Activated T-cell treated with anti-CD3 and anti-CD28 coated beads for 24 hours (primary cell): Measurements from ENCODE around the gene NXPE1.
"Not testable (repeated sequence)": the region's sequence is repeated elsewhere in the genome, so short reads cannot be mapped to it uniquely, and the experiment has no call there.

Experiments
- DNase-seq: peaks from one replicate; pipeline ENCODE4 v3.0.0-alpha.2; 2020; ENCODE audit warnings: low read depth

Gene NXPE1

GRCh38 chr11:114559425-114560310, at the start of gene NXPE1:
TSS of gene NXPE1 (minus strand) at chr11:114559881. CDS start at chr11:114551201, 8,680 bp downstream.
- DNase-seq: no peak

- no peak for DNase-seq
Observed at GRCh38 chr11:114609429-114609828, 49.7 kb upstream of the NXPE1 start.

- DNase-seq: not testable (repeated sequence)
Observed at GRCh38 chr11:114608605-114609004, 48.9 kb upstream of the NXPE1 start.

- DNase-seq: no peak
Observed at GRCh38 chr11:114607753-114608459, 48.2 kb upstream of the NXPE1 start.

GRCh38 chr11:114606802-114607075, 47.1 kb upstream of the NXPE1 start:
- DNase-seq: not testable (repeated sequence)

- no peak for DNase-seq
Observed at GRCh38 chr11:114606003-114606801, 46.5 kb upstream of the NXPE1 start.

GRCh38 chr11:114605370-114605769, 45.7 kb upstream of the NXPE1 start:
- DNase-seq: no peak

- no peak for DNase-seq
Observed at GRCh38 chr11:114604886-114605285, 45.2 kb upstream of the NXPE1 start.

GRCh38 chr11:114604179-114604813, 44.6 kb upstream of the NXPE1 start:
- DNase-seq: no peak

- DNase-seq: not testable (repeated sequence)
Observed at GRCh38 chr11:114603151-114603550, 43.5 kb upstream of the NXPE1 start.

GRCh38 chr11:114598461-114598860, 38.8 kb upstream of the NXPE1 start:
- no peak for DNase-seq

GRCh38 chr11:114596175-114596919, 36.7 kb upstream of the NXPE1 start:
- no peak for DNase-seq

GRCh38 chr11:114595571-114595970, 35.9 kb upstream of the NXPE1 start, which contains the start of gene NXPE4:
TSS of gene NXPE4 (minus strand) at chr11:114595786. CDS start at chr11:114594759, 1,027 bp downstream.
- DNase-seq: no peak

GRCh38 chr11:114594703-114595102, 35.0 kb upstream of the NXPE1 start:
- no peak for DNase-seq

- no peak for DNase-seq
Observed at GRCh38 chr11:114587398-114587953, 27.8 kb upstream of the NXPE1 start.

GRCh38 chr11:114586797-114587196, 27.1 kb upstream of the NXPE1 start:
- no peak for DNase-seq

- no peak for DNase-seq
Observed at GRCh38 chr11:114571712-114572111, 12.0 kb upstream of the NXPE1 start.

GRCh38 chr11:114569801-114570200, 10.1 kb upstream of the NXPE1 start:
- no peak for DNase-seq

- no peak for DNase-seq
Observed at GRCh38 chr11:114566276-114566675, 6.6 kb upstream of the NXPE1 start.

GRCh38 chr11:114564831-114565230, 5.2 kb upstream of the NXPE1 start:
- DNase-seq: no peak

- no peak for DNase-seq
Observed at GRCh38 chr11:114563077-114563476, 3.4 kb upstream of the NXPE1 start.
